HepG2 (cell line): ENCODE results near the gene KCTD5. TPM values are rescaled to one million over a fixed set of nuclear protein-coding genes. Genes with fewer than 3 reads are reported as not detected.

Source experiments
- ATF4 ChIP-seq, 2 experiments: fragments of 450-650 bp in 1 of 2; sonication (generic) in 1 of 2; formaldehyde crosslinking; IDR thresholded peaks; 2 replicates each; pipeline versions ENCODE4 v1.5.0 to v1.8.0; 2020 to 2022; ENCODE audit warnings: mild to moderate bottlenecking in 1 of 2, missing genetic modification reagents in 1 of 2
- FOSL2 ChIP-seq: sonication (generic); formaldehyde crosslinking; IDR thresholded peaks from 2 replicates; pipeline ENCODE4 v1.4.0; 2020; ENCODE audit warnings: missing genetic modification reagents
- HNRNPH1 ChIP-seq: fragments of 200-400 bp; formaldehyde crosslinking; optimal IDR thresholded peaks from 2 replicates; pipeline ENCODE3; 2017; ENCODE audit warnings: mild to moderate bottlenecking, low read depth, low read length
- MTF2 ChIP-seq: sonication (generic); formaldehyde crosslinking; IDR thresholded peaks from 2 replicates; pipeline ENCODE4 v1.5.0; 2020; ENCODE audit warnings: missing genetic modification reagents, borderline replicate concordance
- NKX3-1 ChIP-seq: sonication (generic); formaldehyde crosslinking; IDR thresholded peaks from 2 replicates; pipeline ENCODE4 v1.5.0; 2020; ENCODE audit warnings: missing genetic modification reagents
- PAXIP1 ChIP-seq: sonication (generic); formaldehyde crosslinking; conservative IDR thresholded peaks from 2 replicates; pipeline ENCODE4 v1.4.0; 2020; ENCODE audit warnings: mild to moderate bottlenecking, missing genetic modification reagents, moderate library complexity
- PLRG1 ChIP-seq: fragments of 450-650 bp; conservative IDR thresholded peaks from 2 replicates; pipeline ENCODE4 v1.6.1; 2016
- TAF15 ChIP-seq: fragments of 200-400 bp; formaldehyde crosslinking; IDR thresholded peaks from one replicate; pipeline ENCODE4 v1.6.1; 2018; ENCODE audit warnings: mild to moderate bottlenecking, low read depth, low read length; ENCODE audit not compliant: poor library complexity, severe bottlenecking
- TSC22D2 ChIP-seq: sonication (generic); formaldehyde crosslinking; IDR thresholded peaks from 2 replicates; pipeline ENCODE4 v1.5.1; 2020; ENCODE audit warnings: missing genetic modification reagents, mild to moderate bottlenecking, borderline replicate concordance
- ZFP82 ChIP-seq: sonication (generic); formaldehyde crosslinking; IDR thresholded peaks from 2 replicates; pipeline ENCODE4 v1.5.1; 2020; ENCODE audit warnings: mild to moderate bottlenecking, missing genetic modification reagents, borderline replicate concordance
- ZFYVE20 ChIP-seq: sonication (generic); formaldehyde crosslinking; IDR thresholded peaks from 2 replicates; pipeline ENCODE4 v1.8.0; 2023; ENCODE audit warnings: low read depth, mild to moderate bottlenecking, moderate library complexity, missing genetic modification reagents, borderline replicate concordance
- ZNF530 ChIP-seq: sonication (generic); formaldehyde crosslinking; IDR thresholded peaks from 2 replicates; pipeline ENCODE4 v1.5.0; 2020; ENCODE audit warnings: low read depth, mild to moderate bottlenecking, missing genetic modification reagents
- ZNF558 ChIP-seq: sonication (generic); formaldehyde crosslinking; IDR thresholded peaks from 2 replicates; pipeline ENCODE4 v1.9.0; 2022; ENCODE audit warnings: mild to moderate bottlenecking, missing genetic modification reagents, borderline replicate concordance
- ZNF562 ChIP-seq: sonication (generic); formaldehyde crosslinking; IDR thresholded peaks from 2 replicates; pipeline ENCODE4 v1.8.0; 2022; ENCODE audit warnings: missing genetic modification reagents, borderline replicate concordance
- ZNF580 ChIP-seq: IDR thresholded peaks from 2 replicates; pipeline ENCODE4 v1.6.1; 2016; ENCODE audit warnings: low read depth, borderline replicate concordance
- polyA plus RNA-seq, 8 experiments: library from polyadenylated mRNA; depleted of rRNA in 3 of 8; stranded (reverse) in 7 of 8; unstranded in 1 of 8; fragments of >200 nt; fragmentation: Illumina TruSeq in 4 of 8; extraction: Trizol in 4 of 8; gene quantifications; 2 replicates each; pipeline versions ENCODE4 v1.2.1 to v1.2.3, GENCODE V29; 2011 to 2016; ENCODE audit warnings: low read depth in 4 of 8, missing spikeins in 1 of 8, mixed read lengths in 1 of 8; ENCODE audit not compliant: insufficient read depth in 1 of 8
- total RNA-seq, 5 experiments: library from RNA; depleted of rRNA; stranded (reverse); fragments of >200 nt; fragmentation: Illumina TruSeq; extraction: Trizol; gene quantifications; 2 replicates each; pipeline ENCODE4 v1.2.3, GENCODE V29; 2016; ENCODE audit warnings: low read depth in 1 of 5
- TF ChIP-seq, protein P1 (sequence below): sonication (generic); formaldehyde crosslinking; IDR thresholded peaks from 2 replicates; pipeline ENCODE4 v1.4.0; 2020; ENCODE audit warnings: mild to moderate bottlenecking, missing genetic modification reagents, borderline replicate concordance
- TF ChIP-seq, protein P2 (sequence below): sonication (generic); formaldehyde crosslinking; IDR thresholded peaks from 2 replicates; pipeline ENCODE4 v1.8.0; 2022; ENCODE audit warnings: mild to moderate bottlenecking, missing genetic modification reagents, moderate library complexity

Gene KCTD5
- total and polyA plus RNA-seq, 2 of the 13 experiments (the other 11 are each of a cell fraction or from before 2014, with no cell fraction given) = 25.4 to 29.8 TPM

DNA sequence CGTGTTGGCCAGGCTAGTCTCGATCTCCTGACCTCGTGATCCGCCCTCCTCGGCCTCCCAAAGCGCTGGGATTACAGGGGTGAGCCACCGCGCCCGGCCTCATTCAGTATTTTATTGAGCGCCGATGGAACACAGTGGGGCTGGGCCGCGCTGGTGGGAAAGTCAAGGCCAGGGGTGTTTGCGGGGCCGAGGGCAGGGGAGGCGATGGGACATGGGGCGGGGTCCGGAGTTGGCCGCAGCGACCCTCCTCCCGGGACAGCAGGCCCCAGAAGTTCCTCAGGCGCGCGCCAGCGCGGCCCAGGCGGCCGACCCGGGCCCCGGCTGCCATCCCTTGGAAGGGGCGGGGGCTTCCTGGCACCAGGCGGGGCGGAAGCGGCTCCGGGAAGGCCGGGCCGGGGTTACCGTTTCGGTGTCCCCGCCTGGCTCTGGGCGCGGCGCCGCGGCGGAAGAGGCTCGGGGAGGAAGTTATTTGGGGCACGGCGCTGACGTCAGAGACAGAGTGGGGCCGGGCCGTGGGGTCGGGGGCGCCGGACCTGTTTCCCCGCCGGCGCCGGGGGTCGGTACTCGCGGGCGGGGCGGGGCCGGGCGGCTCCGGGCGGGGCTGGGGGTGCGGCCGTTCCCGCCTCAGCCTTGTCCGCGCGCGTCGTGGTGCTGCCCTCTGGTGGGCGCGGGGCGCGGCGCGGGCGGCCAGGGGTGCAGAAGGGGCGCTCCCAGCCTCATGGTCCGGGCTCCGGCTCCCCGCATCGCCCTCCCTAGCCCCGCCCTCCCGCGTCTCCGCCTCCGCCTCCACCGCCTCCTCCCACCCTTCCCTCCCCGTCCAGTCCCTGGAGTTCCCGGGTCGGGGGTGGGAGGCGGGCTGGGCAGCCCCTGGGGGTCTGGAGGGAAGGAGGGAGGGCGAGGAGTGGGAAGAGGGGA is 38.7 kb downstream of the KCTD5 start (continued):
- TF ChIP-seq PAXIP1 (CRISPR knock-in tag) (no peak), TSC22D2 (0 out of 2 replicates have a peak, but pooled peaks have one; percentile 35), ZFYVE20 (CRISPR knock-in tag) (no peak), HNRNPH1 (no peak), ZNF558 (CRISPR knock-in tag) (no peak), ATF4 (CRISPR knock-in tag; IDR thresholded peaks at IDR 0.05) (no peak), ZNF562 (CRISPR knock-in tag) (no peak), NKX3-1 (CRISPR knock-in tag) (no peak), TAF15 (no peak), ZNF530 (no peak), FOSL2 (CRISPR knock-in tag) (peak; percentile 49), ZFP82 (CRISPR knock-in tag) (no peak), ZNF580 (CRISPR knock-in tag) (no peak; the same call in 1 of the 2 replicates), MTF2 (CRISPR knock-in tag) (no peak), PLRG1 (no peak)
- TF ChIP-seq, protein P1, sequence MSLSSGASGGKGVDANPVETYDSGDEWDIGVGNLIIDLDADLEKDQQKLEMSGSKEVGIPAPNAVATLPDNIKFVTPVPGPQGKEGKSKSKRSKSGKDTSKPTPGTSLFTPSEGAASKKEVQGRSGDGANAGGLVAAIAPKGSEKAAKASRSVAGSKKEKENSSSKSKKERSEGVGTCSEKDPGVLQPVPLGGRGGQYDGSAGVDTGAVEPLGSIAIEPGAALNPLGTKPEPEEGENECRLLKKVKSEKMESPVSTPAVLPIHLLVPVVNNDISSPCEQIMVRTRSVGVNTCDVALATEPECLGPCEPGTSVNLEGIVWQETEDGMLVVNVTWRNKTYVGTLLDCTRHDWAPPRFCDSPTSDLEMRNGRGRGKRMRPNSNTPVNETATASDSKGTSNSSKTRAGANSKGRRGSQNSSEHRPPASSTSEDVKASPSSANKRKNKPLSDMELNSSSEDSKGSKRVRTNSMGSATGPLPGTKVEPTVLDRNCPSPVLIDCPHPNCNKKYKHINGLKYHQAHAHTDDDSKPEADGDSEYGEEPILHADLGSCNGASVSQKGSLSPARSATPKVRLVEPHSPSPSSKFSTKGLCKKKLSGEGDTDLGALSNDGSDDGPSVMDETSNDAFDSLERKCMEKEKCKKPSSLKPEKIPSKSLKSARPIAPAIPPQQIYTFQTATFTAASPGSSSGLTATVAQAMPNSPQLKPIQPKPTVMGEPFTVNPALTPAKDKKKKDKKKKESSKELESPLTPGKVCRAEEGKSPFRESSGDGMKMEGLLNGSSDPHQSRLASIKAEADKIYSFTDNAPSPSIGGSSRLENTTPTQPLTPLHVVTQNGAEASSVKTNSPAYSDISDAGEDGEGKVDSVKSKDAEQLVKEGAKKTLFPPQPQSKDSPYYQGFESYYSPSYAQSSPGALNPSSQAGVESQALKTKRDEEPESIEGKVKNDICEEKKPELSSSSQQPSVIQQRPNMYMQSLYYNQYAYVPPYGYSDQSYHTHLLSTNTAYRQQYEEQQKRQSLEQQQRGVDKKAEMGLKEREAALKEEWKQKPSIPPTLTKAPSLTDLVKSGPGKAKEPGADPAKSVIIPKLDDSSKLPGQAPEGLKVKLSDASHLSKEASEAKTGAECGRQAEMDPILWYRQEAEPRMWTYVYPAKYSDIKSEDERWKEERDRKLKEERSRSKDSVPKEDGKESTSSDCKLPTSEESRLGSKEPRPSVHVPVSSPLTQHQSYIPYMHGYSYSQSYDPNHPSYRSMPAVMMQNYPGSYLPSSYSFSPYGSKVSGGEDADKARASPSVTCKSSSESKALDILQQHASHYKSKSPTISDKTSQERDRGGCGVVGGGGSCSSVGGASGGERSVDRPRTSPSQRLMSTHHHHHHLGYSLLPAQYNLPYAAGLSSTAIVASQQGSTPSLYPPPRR (CRISPR knock-in tag) = peak; percentile 31; the same call in 1 of the 2 replicates
- TF ChIP-seq, protein P2, sequence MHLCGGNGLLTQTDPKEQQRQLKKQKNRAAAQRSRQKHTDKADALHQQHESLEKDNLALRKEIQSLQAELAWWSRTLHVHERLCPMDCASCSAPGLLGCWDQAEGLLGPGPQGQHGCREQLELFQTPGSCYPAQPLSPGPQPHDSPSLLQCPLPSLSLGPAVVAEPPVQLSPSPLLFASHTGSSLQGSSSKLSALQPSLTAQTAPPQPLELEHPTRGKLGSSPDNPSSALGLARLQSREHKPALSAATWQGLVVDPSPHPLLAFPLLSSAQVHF (CRISPR knock-in tag) = no peak
